Tracheal epithelial cell (primary cell): Measurements from ENCODE around the gene CFAP298. TPM values are rescaled to one million over a fixed set of nuclear protein-coding genes. Genes with fewer than 3 reads are reported as not detected.

Source experiments
- total RNA-seq: library from RNA; depleted of rRNA; stranded (reverse); fragments of >200 nt; gene quantifications from 2 replicates; pipeline ENCODE4 v1.2.1, GENCODE V29; 2014

The CFAP298 gene, protein sequence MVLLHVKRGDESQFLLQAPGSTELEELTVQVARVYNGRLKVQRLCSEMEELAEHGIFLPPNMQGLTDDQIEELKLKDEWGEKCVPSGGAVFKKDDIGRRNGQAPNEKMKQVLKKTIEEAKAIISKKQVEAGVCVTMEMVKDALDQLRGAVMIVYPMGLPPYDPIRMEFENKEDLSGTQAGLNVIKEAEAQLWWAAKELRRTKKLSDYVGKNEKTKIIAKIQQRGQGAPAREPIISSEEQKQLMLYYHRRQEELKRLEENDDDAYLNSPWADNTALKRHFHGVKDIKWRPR
- 38.6 and 48.0 TPM in 2 replicates for total RNA-seq

DNA sequence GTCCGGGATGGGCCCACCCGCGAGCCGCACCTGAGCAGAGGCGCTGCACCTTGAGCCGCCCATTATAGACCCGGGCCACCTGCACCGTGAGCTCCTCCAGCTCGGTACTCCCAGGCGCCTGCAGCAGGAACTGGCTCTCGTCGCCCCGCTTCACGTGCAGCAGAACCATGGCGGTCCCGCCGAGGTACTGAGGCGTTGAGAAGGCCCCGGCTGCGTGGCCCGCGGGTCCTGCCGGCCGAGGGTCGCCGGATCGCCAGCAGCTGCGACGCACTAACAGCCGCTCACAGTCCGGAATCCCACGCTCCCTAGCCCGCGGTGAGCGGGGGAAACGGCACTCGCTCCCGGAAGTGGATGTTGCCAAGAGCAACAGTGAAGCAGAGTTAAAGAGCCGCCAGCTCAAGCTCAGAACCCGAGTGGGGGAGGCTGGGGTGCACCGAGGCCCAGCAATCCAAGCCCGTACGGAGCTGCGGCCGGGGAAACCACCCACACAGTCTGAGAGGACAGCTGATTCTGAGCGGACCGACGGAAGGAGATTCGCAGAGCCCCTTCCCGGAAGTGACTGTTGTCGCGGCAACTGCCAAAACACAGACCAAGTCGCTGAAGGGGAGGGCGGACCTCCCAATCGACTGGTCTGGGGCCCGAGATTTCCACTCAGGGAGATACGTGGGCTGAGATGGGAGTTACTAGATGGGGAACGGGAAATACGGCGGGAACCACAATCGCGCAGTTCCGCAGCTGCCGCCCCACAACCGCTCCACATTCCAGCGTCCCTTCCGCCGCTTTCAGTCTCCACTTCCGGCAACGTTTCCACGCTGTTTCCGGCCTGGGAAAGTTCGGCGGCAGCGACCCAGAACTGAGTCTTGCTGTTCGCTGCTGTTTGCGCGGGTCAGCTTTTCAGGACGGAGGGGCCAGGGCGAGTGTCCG, at the start of gene CFAP298:
TSS of gene CFAP298 (minus strand) at position 303 of the 924 bp plus-strand sequence. CDS start at position 169, 134 bp downstream.

DNA sequence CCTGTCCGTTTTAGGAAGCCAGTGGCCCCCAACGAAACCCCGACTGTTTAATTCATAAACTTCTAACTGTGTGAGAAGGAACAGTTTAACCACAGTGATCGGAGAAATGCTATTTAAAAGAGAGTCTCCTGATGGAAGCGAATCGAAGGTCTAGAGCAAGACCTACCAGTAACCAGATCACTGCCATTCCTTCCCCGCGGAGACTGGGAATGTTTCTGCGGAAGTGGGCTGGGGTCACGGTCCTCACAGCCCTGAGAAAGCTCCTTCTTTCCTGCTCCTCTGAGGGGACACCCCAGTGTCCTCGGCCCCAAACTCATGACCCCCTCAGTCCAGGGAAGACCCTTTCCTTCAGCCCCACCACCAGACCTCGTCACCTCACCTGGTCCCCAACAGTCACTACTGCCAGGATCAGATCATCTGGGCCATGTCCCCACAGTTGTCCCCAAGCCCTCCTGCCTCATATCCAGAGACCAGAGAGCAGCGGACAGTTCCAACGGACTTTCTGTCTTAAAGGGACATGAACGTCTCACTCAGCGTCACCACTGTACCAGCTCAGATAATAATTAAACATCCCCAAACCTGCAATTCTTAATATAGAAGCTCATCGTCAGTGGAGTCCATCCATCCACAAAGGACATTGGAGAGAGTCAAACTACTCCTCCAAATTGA, 27.0 kb downstream of the CFAP298 start, which contains the start of gene TCP10L:
TSS of gene TCP10L (minus strand) at position 482 of the 669 bp plus-strand sequence. CDS start 1,219 bp downstream, outside the sequence.

Other genes with a start within 250 kb of the CFAP298 start
- gene URB1, start 219.4 kb downstream of the CFAP298 start, total RNA-seq: 27.5 and 29.6 TPM in 2 replicates
- gene EVA1C, start 199.7 kb downstream of the CFAP298 start, total RNA-seq: 6.0 and 25.2 TPM in 2 replicates
- gene TCP10L, start 26.9 kb downstream of the CFAP298 start, total RNA-seq: 0.24 and 1.5 TPM in 2 replicates
- gene SYNJ1, start 115.6 kb upstream of the CFAP298 start, total RNA-seq: 1.4 and 2.6 TPM in 2 replicates
- 17.4 and 21.7 TPM in 2 replicates for gene PAXBP1, start 159.4 kb upstream of the CFAP298 start, total RNA-seq